CD4-positive, alpha-beta T cell treated with Interleukin-15 for 1 hour (primary cell): ENCODE results near the gene AAMP.

Source experiments
- DNase-seq: peaks from one replicate; pipeline ENCODE4 v3.0.0-alpha.2; 2020

Gene AAMP

GRCh38 chr2:218218268-218219185 is 51.4 kb downstream of the AAMP start:
- peak; percentile 30 for DNase-seq

- DNase-seq = peak; percentile 78
Measured at GRCh38 chr2:218217360-218218267, 52.3 kb downstream of the AAMP start.

GRCh38 chr2:218216674-218217359 is 53.1 kb downstream of the AAMP start, which contains the start of gene ARPC2:
Gene ARPC2, plus strand, starts transcription at chr2:218217189. Its CDS starts 282 bp downstream, at chr2:218217471.
- peak; percentile 94 for DNase-seq

- DNase-seq = no peak
Measured at GRCh38 chr2:218216336-218216673, 53.6 kb downstream of the AAMP start.
